ENCODE data around the gene CACNA2D4. TPM values are rescaled to one million over a fixed set of nuclear protein-coding genes. Genes with fewer than 3 reads are reported as not detected.

Gene CACNA2D4
- total RNA-seq, 1 donor = 0.27 TPM

DNA sequence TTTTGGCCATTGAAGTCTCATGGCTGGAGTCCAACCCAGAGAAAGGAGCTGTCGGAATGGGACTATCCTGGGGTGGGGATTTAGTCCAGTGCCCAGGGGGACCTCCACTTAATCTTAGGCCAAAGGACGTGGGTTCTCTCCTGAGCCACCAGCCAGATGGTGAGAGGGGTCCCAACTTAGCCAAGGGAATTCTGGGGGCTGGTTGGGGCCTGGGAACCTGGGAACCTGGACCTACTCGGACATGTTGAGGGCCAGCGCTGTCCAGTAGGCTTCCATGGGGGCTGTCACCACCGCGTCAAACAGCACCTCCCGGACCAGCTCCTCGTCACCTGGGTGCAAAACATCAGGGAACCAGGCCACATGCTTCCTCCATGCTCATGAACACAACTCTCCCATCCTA is 64.7 kb downstream of the CACNA2D4 start:
- H3K4me3 ChIP-seq (ENCODE audit: low read depth, low read length) = no peak overlapping the region
- TF ChIP-seq, protein P1, sequence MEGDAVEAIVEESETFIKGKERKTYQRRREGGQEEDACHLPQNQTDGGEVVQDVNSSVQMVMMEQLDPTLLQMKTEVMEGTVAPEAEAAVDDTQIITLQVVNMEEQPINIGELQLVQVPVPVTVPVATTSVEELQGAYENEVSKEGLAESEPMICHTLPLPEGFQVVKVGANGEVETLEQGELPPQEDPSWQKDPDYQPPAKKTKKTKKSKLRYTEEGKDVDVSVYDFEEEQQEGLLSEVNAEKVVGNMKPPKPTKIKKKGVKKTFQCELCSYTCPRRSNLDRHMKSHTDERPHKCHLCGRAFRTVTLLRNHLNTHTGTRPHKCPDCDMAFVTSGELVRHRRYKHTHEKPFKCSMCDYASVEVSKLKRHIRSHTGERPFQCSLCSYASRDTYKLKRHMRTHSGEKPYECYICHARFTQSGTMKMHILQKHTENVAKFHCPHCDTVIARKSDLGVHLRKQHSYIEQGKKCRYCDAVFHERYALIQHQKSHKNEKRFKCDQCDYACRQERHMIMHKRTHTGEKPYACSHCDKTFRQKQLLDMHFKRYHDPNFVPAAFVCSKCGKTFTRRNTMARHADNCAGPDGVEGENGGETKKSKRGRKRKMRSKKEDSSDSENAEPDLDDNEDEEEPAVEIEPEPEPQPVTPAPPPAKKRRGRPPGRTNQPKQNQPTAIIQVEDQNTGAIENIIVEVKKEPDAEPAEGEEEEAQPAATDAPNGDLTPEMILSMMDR (IDR thresholded peaks at IDR 0.05; ENCODE audit: insufficient read depth, low read length) = no peak
- DNase-seq (ENCODE audit: low read depth) = no peak

GRCh38 chr12:1852076-1852475 is 66.4 kb downstream of the CACNA2D4 start:
- TF ChIP-seq, protein P1 (IDR thresholded peaks at IDR 0.05; ENCODE audit: insufficient read depth, low read length) = no peak
- no peak for DNase-seq (ENCODE audit: low read depth)
- H3K4me3 ChIP-seq (ENCODE audit: low read depth, low read length) = no peak overlapping the region

DNA sequence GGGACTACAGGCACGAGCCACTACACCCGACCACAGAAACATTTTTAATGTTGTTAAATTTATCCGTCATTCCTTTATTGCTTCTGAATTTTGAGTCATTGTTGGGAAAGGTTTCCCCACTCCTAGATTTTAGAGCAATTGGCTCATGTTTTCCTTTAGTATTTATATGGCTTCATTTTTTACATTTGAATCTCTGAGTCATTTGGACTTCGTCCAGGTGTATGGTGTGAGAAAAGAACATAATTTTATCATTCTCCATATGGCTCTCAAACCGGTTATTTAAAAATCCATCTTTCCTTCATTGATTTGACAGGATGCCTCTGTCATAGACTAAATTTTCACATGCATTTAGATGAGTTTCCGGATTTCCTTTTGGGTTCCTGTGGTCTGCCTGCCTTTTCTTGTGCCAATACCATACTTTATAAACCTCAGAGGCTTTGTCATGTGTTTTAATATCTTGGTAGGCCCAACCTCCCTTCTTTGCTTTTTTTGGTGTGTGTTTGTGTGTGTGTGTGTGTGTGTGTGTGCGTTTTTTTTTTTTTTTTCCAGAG is 67.2 kb downstream of the CACNA2D4 start:
- no peak overlapping the region for H3K4me3 ChIP-seq (ENCODE audit: low read depth, low read length)
- peak; percentile 72 for DNase-seq (ENCODE audit: low read depth)
- TF ChIP-seq, protein P1 (IDR thresholded peaks at IDR 0.05; ENCODE audit: insufficient read depth, low read length) = no peak

- DNase-seq (ENCODE audit: low read depth) = no peak
- TF ChIP-seq, protein P1 (IDR thresholded peaks at IDR 0.05; ENCODE audit: insufficient read depth, low read length) = no peak
- no peak overlapping the region for H3K4me3 ChIP-seq (ENCODE audit: low read depth, low read length)
Measured at GRCh38 chr12:1848745-1849144, 69.7 kb downstream of the CACNA2D4 start.

DNA sequence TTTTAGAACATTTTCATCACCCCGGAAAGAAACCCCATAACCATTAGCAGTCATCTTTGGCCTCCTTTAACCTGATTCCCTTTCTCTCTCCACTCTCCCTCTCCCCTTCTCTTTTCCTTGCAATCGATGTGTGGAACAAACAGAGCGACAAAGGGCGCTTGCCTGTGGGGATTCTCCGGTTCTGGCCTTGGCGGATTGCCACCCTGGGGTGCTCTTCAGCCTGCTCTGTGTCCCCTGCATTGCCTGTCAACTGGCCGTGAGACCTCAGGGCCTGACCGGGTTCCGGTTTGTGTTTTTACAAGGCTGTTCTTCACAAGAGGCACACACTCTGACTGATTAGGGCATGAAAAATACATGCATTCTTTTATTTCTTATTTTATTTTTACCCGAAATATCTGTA is 70.3 kb downstream of the CACNA2D4 start:
- no peak overlapping the region for H3K4me3 ChIP-seq (ENCODE audit: low read depth, low read length)
- no peak for DNase-seq (ENCODE audit: low read depth)
- TF ChIP-seq, protein P1 (IDR thresholded peaks at IDR 0.05; ENCODE audit: insufficient read depth, low read length) = no peak

DNA sequence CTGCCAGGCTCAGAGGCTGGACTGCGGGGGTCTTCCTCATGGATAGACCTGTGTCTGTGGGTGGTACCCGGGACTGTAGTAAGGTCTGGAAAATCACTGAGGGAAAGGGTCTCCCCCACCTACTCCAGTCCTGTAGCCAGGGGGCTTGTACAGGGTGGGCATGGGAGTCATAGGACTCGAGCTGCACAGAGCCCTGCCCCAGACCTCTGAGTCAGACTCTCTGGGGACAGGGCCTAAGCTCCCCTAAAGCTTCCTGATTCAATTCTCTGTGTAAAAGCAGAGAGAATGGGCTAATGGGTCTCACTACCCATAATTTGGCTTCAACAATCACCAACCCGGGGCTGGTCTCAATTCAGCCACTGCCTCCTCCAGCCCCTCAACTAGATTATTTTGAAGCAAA is 71.0 kb downstream of the CACNA2D4 start:
- TF ChIP-seq, protein P1 (IDR thresholded peaks at IDR 0.05; ENCODE audit: insufficient read depth, low read length) = no peak

More for the DNA sequence above, 71.0 kb downstream of the CACNA2D4 start:
- no peak overlapping the region for H3K4me3 ChIP-seq (ENCODE audit: low read depth, low read length)
- DNase-seq (ENCODE audit: low read depth) = no peak
